Measurements from ENCODE around the gene STX16.

STX16 gene

DNA sequence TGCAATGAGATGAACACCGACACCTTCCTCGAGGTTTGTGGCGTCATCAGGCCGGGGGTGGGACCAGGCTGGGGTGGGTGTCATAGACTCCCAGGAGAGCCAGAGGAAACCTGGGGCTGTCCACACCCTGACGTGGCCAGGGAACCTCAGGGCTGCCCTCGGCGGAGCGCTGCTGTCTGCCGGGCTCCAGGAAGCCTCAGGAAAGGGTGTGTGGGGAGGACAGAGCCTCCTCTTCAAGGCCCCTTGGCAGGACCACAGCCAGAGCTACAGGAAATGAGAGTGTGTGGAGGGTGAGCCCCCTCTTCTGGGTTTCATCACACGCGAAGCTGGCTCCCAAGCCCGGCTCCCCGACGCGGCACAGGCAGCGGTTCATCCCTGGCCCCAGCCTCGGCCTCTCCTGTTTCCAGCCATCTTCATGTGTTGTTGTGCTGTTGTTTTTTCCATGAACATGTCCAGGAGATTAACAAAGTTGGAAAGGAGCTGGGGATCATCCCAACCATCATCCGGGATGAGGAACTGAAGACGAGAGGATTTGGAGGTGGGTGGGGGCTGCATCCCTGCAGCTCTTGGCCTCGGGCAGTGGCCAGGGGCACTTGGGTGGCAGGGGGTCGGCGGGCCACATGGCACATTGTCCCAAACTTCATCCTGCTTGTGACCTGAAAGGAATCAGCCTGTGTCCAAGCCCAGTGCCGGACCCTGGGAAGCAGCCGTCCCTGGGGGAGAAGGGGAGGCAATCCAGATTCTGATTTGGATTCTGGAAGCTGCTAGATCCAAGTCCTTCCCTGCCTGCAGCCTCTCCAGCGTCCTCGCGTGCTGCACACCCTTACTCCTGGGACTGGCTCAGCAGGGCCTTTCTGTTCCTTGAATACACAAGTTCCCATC lies 47.9 kb downstream of the STX16 start:
- DNase-seq (ENCODE audit: low read depth), result no peak

DNA sequence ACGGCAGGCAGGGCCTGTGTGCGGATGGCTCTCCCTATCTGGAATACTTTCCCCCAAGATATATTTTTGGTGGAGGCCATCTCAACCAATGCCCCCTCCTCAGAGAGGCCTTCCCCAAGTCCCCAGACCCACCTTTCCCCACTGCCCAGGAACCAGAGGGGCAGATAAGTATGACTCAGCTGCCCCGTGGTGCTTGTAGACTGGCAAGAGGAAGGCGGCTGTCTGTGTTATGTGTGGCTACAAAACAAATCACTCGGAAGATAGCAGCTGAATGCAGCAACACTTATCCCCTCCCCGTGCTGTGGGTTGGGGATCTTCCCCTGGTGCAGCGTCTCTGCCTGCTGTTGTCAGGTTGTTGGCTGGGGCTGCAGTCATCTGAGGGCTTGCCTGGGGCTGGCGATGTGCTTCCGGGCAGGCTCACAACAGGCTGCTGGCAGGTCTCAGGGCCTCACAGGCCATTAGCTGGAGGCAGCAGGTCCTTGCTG lies 48.6 kb downstream of the STX16 start:
- DNase-seq (ENCODE audit: low read depth), result no peak

DNA sequence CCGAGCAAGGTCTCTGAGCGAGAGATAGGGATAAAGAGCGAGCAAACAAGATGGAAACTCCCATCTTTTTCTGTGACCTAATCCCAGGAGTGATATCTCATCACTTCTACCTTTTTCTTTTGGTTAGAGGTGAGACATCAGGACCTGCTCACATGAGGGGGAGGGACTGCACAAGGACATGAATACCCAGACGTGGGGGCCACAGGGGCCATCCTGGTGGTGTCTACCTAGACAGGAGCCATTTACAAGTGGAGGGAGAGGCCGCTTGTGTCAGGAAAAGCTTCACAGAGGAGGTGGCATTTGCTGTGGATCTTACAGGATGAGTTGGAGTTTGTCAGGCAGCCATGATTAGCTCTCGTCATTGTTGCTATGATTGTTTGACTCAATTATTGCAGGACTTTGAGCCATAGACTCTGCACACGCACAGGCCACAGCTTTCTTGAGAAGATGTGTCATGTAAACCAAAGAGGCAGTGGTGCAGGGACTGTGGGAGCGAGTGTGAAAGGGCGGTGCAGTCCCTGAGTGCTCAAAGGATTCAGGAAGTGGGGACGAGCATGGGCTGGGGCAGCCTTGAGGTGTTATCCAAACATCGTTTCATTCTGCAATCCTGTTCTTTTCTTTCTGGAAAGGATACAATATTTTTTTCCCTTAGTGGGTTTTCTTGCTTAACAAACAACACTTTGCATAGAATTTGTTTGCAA lies 49.2 kb downstream of the STX16 start:
- no peak for DNase-seq (ENCODE audit: low read depth)

DNA sequence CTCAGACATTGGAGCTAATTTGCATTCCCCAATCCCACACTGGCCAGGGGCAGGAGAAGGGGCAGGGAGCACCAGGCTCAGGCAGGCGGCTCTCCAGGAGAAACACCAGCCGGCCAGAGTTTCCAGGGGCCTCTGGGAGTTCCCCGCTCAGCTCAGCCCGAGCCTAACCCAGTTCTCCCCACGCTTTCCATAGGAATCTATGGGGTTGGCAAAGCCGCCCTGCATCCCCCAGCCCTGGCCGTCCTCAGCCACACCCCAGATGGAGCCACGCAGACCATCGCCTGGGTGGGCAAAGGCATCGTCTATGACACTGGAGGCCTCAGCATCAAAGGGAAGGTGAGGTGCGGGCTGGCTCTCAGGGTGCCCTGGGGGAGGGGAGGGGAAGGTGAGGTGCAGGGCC lies 49.7 kb downstream of the STX16 start:
- DNase-seq (ENCODE audit: low read depth), result no peak

DNA sequence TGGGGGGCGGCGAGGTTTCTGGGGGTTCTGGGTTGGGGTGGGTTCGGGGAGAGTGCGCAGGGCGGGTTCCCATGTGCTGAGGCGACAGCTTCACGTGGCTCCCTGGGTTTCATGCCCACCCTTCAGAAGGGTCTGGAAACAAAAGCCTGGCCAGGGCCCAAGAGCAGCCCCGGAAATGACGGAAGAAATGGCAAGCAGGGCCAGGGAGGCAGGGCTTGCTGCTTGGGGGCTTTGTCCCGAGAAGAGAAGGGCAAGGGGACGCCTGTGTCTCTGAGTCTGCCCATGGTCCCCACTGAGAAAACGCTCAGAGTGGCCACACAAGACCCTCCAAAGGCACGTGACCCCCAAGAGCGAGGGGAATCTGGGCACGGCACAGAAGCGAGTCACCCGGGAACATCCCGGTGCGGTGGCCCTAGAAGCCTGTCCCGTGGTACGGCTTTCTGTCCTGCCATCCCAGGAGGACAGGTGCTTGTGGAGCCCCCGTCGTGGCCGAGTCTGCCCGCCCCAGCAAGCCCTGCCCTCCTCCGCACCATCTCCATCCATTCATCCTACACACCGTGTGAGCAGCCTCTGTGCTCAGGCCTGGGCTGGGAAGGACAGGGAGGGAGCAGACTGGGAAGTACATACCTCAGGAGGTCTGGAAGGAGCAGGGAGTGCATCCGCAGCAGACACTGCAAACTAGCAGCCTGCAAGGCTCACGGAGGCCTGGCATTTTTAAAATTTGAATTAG lies 50.5 kb downstream of the STX16 start:
- no peak for DNase-seq (ENCODE audit: low read depth)

DNA sequence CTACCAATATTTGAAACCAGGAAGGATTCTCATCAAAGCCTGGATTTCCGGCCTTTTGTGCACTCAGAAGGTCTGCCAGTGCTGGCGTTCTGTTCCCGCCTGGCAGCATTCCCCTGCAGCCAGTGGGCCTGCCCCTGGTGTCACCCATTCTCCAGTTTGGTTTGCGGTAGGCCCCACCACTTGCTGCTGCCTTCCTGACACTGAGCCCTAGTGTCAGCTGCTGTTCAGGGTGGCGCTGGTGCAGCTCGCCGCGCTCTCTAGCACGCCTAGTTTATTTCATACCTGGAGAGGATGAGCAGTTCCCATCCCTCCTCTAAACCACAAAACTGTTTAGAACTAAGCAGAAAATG lies 51.1 kb downstream of the STX16 start:
- DNase-seq (ENCODE audit: low read depth), result no peak

DNA sequence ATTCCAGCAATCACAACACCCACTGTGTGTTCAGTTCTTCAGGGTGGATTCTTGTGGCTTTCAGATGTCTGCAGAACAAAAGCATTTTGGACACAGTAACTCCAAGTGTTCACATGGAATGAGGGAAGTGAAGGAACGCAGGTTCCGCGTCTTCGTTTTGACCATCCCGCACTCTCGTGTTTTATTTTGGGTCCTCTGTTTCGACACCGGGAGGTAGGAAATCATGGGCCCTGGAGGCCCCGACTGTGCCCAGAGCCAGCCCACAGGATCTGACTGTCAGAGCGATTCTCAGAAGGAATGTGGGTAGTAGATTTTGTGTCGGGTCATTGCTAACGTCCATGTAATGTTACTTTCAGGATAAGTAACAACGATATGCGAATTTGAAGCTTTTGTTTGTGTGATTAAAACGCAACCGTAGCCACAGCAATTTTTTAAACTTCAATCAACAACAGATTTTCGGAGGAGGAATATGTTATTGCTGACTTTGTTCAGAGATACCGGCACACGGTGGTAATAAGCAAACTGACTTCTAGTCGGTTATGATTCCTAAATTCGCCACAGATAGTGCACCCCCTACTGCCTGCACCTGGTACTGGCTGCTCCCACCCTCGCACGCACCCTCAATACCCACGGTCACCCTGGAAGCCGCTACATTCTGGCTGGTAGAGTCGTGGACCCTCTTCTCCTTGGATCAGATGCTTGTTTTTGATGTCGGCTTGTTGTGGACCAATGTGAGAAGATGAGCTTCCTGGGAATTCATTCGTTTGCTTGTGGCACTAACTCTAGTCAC lies 52.0 kb downstream of the STX16 start:
- no peak for DNase-seq (ENCODE audit: low read depth)

DNA sequence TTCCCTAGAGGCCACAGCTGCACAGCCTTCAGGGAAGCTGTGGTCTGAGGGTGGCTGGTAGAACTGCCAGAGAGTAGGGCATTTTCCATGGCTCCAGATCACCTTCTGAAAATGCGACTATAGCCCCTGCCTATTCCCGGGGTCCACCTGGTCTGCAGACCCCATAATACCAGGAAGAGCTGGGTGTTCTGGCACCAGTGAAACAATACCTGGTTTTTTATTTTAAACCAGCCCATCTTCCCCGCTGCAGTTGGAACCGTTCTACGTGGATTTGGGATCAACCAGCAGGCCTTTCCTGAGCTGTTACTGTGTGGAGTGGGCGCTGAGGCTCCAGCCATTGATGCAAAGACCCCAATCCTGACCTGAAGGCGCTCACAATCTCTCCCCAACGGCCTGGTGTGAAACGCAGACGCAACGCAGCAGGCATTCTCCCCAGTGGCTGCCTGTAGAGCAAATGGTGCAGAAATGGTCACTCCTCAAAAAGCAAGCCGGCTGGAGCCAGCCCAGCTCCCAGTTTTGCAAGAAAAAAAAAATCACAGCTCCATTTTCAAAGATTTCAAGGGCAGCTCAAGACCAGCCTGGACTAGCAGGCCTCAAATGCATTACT lies 52.8 kb downstream of the STX16 start:
- DNase-seq (ENCODE audit: low read depth), result no peak

DNA sequence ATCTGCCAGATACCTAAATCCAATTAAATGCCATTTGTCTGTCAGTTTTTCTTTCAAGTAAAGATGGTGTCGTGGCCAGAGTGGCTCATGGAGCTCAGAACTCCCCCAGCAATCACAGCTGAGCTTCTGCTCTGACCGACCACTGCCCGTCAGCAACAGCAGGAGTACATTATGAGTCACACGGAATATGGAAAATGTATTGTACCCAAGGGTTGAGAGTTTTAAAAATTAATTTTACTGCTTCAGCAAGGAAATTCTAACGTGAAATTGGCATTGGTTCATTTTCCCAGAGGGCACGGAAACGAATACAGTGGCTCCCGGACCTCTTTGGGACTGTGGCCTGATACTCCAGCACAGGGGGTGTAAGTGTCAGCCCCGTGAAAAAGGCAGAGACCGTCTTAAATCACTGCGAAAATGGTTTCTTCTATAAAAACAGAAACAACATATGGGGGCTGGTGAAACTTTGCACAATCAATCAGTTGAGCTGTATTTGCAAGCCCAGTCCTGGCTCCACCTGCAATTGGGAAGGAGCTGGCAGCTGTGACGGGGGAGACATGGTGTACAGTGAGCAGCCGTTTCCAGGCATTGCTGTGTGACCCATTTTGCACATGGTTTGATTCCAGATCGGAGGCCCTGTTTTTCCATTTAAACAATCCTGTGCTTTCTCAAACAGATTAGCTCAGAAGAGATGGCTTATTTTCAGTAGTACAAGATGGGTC lies 54.3 kb downstream of the STX16 start:
- no peak for DNase-seq (ENCODE audit: low read depth)

DNA sequence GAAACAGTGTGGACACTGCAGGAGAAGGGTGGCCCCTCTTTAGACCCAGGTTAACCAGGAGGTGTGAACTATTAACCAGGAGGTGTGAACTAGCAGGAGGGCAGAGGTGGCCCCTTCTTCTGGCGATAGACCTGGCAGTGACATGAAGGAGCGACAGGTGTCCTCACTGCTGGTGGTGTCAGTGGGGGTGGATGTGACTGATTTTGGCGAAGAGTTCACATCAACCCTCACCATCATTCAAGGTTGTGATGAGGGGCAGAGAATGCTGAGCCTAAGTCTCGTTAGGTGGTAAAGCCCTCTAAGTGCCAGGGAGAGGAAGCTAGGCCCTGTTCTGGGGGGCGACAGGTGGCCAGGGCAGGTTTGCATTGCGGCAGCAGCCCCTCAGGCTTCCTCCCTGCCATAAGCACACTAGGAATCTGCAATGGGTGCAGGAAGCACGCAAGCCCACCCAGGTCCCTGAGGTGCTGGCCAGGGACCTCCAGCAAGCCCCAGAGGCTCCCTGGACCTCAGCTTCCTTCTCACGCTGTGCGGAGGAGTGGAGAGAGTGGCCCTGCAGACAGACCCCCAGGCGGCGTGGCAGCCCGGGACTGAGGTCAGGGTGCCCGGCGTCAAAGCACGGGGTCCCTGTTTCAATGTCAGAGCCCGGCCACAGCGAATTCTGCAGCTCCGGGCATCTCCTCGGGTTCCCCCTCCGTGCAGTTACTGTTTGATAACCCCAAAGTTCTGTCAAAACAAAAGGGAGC lies 55.2 kb downstream of the STX16 start:
- no peak for DNase-seq (ENCODE audit: low read depth)

DNA sequence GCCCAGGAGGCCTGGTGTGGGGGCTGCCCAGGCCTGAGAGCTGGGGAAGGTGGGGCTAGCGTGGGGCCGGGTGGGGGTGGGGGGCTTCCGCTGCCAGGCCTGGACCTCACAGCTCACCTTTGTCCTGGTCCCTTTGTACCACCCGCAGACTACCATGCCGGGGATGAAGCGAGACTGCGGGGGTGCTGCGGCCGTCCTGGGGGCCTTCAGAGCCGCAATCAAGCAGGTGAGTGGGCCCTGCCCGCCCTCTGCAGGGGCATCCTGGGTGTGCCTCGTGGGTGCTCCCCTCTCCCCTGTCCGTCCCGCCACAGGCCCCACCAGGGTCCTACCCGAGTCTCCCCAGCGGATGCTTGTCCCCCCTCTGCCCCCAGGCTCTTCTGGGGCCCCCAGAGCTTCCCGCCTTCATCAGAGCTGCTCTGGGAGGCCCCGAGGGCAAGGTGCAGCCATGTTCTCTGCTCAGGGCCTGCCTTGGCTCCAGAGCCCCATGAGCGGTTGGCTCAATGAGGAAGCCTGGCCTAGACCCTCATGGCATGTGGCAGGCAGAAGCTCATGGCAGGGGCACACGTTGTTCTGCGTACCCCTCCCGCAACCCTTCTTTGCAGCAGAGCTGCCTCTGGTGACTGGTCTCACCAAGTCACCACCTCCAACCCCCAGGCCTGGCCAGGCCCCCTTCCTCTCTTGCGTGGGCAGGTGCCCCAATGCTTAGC lies 56.0 kb downstream of the STX16 start:
- no peak for DNase-seq (ENCODE audit: low read depth)

DNA sequence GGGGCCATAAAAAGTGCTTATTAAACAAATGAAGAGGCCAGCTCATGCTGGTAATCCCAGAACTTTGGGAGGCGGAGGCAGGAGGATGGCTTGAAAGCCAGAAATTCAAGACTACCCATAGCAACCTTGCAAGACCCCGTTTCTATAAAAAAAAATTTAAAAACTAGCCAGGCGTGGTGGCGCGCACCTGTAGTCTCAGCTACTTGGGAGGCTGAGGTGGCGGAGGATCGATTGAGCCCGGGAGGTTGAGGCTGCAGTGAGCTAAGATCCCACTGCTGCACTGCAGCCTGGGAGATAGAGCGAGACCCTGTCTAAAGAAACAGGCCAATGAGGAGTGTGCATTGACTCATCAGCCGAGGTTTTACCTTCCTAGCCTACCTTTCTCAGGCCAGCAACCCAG lies 56.7 kb downstream of the STX16 start:
- no peak for DNase-seq (ENCODE audit: low read depth)

DNA sequence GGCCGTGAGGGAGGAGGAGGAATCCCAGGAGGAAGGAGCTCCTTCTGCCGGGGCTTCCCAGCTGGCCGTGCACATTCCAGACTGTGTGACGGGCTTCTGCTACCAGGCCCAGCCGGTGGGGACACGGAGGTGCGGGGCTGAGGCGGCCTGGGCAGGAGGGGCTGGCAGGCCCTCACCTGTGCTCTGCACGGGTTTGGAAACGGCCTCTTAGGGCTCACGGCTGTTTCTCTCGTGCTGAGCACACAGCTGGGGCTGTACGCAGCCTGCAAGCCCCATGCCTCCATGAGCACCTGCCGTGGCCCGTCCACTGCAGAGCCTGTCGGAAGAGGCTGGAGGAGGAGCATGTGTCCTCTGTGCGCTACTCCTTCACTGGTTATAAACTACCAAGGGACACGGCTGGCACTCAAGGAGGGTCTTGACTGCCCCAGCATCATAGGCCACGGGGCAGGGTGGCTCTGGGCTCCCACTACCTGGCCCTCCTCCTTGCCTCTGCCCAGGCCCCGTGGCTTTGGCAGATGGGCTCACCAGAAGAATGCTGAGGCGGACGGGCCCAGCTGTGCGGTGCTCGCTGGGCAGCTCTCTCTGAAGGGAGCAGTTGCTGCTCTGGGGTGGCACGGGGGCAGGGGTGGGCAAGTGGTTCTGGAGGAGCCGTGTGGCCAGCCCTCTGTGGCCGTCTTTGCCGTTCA lies 57.3 kb downstream of the STX16 start:
- DNase-seq (ENCODE audit: low read depth), result no peak

DNA sequence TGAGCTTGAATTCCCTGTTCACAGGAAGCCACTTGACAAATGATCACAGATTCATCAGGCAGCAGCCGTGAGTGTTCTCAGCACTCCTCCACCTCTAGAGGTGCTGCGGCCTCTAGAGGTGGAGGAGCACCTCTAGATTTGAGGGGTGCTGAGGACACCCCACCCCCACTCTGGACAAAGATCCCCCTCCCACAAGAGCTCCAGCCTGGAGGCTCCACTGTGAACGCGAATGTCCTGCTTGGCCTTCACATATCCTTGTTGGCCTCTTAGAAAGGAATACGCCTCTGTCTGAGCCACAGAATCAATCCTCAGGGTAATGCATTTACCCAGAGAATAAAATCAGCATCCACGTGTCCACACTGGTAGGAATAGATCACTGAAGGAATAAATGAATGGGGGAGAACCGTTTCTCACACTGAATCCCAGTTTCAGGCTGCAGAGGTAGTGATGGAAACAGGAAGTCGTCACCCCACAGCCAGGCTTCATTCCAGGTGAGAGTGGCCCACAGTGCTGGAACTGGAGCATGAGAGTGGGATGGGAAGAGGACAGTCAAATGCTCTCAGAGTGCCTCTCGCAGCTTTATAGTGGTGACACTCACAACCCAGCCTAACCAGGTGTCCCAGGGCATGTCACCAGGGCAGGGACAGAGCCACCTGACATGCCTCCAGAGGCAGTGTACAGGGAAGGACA lies 58.1 kb downstream of the STX16 start:
- no peak for DNase-seq (ENCODE audit: low read depth)

DNA sequence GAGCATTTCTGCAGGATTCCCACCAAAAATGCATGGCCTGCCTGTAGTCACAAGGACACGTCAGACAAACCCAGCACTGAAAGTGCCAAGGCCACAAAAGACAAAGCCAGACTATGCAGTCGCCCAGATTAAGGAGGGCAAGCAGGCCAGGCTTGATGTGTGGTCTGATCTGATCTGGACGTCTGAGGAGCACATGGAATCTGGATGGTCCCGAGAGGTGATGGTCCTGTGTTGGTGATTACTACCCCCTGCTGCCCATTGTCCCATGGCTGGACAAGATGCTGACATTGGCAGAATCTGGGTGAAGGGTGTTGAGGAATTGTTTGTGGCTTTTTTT lies 58.6 kb downstream of the STX16 start:
- no peak for DNase-seq (ENCODE audit: low read depth)

DNA sequence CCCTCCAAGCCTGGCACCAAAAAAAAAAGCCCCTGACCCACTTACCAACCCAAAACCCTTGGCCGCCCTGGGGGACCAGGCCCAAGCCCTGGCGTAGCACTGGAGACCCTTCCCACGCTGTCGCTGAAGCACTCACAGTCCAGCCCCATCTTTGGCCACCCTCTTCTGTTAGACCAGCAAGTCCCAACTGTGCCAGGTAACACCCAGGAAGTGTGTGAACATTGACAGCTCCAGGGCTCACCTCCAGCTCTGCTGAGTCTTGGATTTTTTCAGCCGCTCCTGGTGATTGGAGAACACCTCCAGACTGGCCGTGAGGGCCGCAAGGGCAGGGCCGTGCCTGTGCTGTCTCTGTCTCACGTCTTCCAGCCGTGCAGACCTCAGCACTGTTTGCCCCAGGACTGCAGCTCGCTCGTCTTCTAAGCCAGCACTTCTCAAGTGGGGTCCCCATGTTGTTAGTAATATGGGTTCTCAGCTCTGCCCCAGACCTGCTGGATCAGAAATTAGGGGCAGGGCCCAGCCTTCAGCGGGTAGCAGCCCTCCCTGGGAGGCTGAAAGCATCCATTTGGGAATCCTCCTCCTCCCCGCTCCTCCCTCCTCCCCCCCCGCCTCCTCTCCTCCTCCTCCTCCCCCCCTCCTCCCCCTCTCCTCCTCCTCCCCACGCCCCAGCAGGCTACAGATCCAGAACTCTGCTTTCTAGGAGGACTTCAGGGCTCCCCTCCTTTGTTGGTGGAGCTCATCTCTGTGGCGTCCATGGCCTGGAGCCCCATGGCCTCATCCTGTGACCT lies 59.6 kb downstream of the STX16 start:
- no peak for DNase-seq (ENCODE audit: low read depth)

DNA sequence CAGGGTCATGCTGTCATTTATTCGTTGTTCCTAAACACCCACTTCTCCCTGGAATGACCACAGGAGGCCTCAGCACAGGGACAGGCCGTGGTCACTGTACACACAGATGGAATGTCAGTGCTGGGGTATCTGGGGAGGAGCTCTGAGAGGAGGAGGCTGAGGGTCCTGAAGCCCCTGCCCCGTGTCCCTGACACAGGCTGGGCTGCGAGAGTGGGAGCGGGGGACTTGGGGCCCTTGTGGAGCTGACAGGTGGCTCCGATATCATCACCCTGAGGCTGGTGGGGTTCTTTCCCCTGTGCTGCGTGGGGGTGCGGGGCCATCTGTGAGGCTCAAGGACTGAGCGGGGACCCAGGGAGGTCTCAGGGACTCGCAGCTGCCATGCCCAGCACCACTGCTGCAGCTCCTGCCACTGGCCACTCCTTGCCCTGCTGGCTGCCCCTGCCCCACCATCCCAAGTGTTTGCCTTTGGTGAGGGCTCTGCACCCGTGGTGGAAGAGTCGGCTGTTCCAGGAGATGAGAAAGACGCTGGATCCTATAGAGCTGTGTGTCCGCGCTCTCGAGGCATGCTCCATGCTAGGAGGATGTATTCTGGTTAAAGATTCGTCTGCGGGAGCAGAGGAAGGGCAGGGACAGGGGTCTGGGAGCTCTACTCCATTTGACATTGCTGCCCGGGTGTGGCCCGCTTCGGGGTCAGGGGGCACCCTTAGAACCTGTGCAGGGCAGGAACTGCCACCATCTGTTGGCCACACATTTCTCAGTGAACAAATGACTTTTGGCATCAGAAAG lies 60.4 kb downstream of the STX16 start:
- no peak for DNase-seq (ENCODE audit: low read depth)

Measured in stimulated activated CD8-positive, alpha-beta memory T cell treated with anti-CD3 and anti-CD28 coated beads, Interleukin-12 subunit alpha, Interleukin-12 subunit beta, amount 100 ng/mL, for 4 hours (primary cell).